ENCODE measurements around the gene KIF26A.

KIF26A gene

DNA sequence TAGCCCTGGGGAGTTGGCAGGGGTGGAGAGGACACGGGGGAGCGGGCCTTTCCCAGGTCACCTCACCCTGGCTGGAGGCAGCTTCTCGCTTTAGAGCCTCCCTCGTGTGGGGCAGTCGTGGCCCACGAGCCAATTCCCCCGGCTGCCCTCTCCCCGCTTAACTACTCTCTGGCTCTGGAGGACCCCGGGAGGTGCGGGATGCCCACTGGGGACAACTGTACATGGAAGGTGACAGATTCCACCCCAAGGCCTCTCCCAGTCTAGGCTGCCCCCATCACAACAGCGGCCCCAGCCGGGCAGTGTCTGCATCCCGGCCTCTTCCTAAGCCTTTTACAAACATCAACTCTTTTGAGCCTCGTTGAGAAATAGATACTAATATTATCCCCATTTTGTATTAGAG lies 78.1 kb downstream of the KIF26A start:
- DNase-seq (ENCODE audit: low read depth): no peak
- TF ChIP-seq, protein P1, sequence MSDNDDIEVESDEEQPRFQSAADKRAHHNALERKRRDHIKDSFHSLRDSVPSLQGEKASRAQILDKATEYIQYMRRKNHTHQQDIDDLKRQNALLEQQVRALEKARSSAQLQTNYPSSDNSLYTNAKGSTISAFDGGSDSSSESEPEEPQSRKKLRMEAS (IDR thresholded peaks at IDR 0.05; ENCODE audit: low read depth, low read length): no peak
- TF ChIP-seq MYC (IDR thresholded peaks at IDR 0.05; ENCODE audit: low read depth, low read length) (no peak), POLR2A (IDR thresholded peaks at IDR 0.05; ENCODE audit: extremely low read depth, insufficient read length) (no peak)
- TF ChIP-seq, protein P2, sequence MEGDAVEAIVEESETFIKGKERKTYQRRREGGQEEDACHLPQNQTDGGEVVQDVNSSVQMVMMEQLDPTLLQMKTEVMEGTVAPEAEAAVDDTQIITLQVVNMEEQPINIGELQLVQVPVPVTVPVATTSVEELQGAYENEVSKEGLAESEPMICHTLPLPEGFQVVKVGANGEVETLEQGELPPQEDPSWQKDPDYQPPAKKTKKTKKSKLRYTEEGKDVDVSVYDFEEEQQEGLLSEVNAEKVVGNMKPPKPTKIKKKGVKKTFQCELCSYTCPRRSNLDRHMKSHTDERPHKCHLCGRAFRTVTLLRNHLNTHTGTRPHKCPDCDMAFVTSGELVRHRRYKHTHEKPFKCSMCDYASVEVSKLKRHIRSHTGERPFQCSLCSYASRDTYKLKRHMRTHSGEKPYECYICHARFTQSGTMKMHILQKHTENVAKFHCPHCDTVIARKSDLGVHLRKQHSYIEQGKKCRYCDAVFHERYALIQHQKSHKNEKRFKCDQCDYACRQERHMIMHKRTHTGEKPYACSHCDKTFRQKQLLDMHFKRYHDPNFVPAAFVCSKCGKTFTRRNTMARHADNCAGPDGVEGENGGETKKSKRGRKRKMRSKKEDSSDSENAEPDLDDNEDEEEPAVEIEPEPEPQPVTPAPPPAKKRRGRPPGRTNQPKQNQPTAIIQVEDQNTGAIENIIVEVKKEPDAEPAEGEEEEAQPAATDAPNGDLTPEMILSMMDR (IDR thresholded peaks at IDR 0.05; ENCODE audit: low read depth, low read length): no peak
- no peak overlapping the region for H3K4me3 ChIP-seq (ENCODE audit: low read depth, low read length)

DNA sequence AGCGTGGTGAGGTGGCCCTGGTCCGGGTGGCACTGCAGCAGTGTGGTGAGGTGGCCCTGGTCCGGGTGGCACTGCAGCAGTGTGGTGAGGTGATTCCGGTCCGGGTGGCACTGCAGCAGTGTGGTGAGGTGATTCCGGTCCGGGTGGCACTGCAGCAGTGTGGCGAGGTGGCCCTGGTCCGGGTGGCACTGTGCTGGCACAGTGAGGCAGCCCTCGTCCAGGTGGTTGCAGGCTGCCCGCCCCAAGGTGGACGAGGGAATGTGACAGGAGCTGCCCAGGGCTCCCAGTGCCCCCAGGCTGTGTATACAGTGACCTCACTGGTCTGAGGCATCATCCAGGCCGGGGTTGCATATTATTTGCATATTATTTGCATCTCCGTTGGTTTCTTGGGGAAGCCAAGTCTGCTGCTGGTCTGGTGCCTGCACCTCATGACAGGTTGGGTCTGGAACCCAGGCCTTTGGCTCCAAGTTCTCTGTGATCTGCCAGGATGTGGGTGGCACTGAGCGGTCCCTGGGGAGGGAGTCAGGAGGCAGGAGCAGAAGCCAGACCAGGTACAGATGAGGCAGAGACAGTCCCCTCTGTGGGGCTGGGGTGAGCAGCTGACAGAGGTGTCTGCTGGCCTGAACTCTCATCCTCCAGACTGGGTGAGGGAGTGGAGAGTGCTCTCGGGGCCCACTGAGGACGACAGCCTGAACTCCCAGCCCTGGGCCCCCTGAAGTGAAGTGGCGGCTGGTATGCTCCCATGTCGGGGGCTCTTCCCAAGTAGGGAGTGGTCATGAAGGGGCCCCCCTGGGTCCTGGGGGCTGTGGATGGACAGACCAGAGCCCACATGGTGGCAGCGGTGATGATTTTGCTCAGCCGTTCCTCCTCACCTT lies 79.3 kb downstream of the KIF26A start:
- TF ChIP-seq, protein P2 (IDR thresholded peaks at IDR 0.05; ENCODE audit: low read depth, low read length): no peak
- no peak for TF ChIP-seq MYC (IDR thresholded peaks at IDR 0.05; ENCODE audit: low read depth, low read length)
- no peak for TF ChIP-seq POLR2A (IDR thresholded peaks at IDR 0.05; ENCODE audit: extremely low read depth, insufficient read length)
- TF ChIP-seq, protein P1 (IDR thresholded peaks at IDR 0.05; ENCODE audit: low read depth, low read length): no peak
- no peak for DNase-seq (ENCODE audit: low read depth)
- no peak overlapping the region for H3K4me3 ChIP-seq (ENCODE audit: low read depth, low read length)

DNA sequence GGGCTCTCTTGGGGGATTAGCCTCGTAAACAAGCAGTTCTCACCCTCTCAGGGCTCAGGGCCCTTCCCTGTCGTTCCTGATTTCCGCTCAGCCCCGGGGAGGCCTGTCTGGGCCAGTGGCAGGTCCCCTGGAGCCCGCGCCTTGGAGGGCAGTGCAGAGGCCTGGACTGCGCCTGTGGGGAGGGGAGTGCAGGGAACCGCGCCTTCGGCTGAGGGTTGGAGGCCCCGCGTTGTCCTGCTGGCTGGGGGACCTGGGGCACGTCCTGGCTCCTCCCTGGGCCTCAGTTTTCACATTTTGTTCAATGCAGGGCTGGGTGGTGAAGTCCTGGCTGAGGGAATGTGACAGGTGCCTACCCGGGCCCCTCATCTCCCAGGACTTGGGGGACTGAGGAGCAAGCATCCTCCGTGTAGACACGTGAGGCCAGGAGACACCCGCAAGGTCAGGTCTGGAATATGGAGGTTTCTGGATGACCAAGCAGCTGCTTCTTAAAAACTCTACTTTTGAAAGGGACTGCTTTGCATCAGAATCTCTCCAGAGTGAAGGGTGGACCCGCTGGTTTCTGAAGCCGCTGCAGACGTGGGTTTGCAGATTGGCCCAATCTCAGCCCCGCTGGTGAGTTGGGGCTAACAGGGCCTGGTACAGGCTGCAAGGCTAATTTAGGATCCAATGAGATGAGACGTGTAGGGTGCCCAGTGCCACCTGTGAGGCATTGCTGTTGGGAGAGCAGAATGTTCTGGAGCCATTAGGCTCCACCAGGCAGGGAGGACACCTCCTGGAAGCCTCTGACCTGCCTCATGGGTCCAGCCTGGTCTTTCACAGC lies 80.2 kb downstream of the KIF26A start:
- DNase-seq (ENCODE audit: low read depth): no peak
- TF ChIP-seq MYC (IDR thresholded peaks at IDR 0.05; ENCODE audit: low read depth, low read length) (no peak), POLR2A (IDR thresholded peaks at IDR 0.05; ENCODE audit: extremely low read depth, insufficient read length) (no peak)
- TF ChIP-seq, protein P2 (IDR thresholded peaks at IDR 0.05; ENCODE audit: low read depth, low read length): no peak
- TF ChIP-seq, protein P1 (IDR thresholded peaks at IDR 0.05; ENCODE audit: low read depth, low read length): no peak
- no peak overlapping the region for H3K4me3 ChIP-seq (ENCODE audit: low read depth, low read length)

DNA sequence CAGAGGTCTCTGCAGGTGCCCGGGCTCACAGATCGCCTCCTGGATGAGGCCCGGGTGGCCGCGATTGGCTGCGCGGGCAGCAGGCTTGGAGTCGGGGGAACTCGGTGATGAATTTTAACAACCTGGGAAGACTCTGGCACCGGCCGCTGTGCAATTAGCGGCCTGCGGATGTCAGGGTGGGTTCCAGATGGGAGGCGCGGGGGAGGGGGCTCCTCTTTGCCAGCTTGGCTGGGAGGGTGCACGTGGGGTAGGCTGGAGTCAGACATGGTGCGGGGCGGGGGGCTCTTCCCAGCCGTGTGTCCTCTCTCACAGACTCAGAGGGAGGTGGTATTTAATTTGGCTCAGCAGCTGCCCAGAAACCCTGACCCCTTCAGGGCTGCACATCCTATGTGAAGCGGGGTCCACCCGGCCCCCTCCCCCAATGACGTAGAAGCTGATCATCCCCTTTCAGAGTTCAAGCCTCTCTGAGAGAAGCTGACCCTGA lies 81.4 kb downstream of the KIF26A start:
- no peak for DNase-seq (ENCODE audit: low read depth)
- no peak for TF ChIP-seq POLR2A (IDR thresholded peaks at IDR 0.05; ENCODE audit: extremely low read depth, insufficient read length)
- TF ChIP-seq MYC (IDR thresholded peaks at IDR 0.05; ENCODE audit: low read depth, low read length): no peak
- TF ChIP-seq, protein P1 (IDR thresholded peaks at IDR 0.05; ENCODE audit: low read depth, low read length): no peak
- TF ChIP-seq, protein P2 (IDR thresholded peaks at IDR 0.05; ENCODE audit: low read depth, low read length): no peak
- H3K4me3 ChIP-seq (ENCODE audit: low read depth, low read length): no peak overlapping the region

DNA sequence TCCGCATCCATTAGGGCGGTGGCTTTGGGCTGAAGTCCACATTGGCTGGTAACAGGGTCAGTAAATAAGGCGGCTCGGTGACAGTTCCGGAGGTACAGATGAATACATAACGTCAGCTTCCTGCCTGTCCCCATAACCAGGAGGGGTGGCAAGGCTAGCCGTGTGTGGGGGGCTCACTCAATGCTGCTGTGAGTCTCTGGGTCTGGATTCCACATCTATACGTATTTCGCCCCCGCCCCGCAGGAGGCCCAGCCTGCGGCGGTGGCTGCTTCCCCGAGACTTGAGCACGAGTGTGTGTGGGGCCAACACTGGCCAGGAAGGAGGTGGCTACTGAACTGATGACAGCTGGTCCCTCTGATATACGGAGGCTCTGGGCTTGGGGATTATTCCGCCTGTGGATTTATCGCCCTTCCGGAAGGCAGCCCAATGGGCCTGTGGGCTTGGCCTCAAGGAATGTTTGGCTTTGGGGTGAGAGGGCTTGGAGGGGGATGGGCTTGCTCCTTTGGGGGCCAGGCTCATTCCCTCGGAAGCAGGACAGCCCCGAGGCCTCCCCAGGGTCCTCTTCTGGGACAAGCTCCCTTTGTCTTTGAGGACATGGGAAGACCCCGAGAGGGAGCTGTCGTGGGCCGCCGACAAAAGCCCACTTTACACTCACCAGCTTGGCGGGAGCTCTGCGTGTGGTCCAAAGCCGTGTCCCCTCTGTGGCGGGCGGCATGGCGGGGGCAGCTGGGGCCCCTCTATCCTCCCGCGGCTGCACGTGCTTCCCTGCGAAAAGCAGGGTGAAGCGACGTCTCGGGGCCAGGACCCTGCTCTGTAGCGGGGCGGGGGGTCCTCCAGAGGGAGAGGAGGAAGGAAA lies 82.1 kb downstream of the KIF26A start:
- no peak for DNase-seq (ENCODE audit: low read depth)
- TF ChIP-seq MYC (IDR thresholded peaks at IDR 0.05; ENCODE audit: low read depth, low read length): no peak
- TF ChIP-seq, protein P2 (IDR thresholded peaks at IDR 0.05; ENCODE audit: low read depth, low read length): no peak
- TF ChIP-seq, protein P1 (IDR thresholded peaks at IDR 0.05; ENCODE audit: low read depth, low read length): no peak
- no peak for TF ChIP-seq POLR2A (IDR thresholded peaks at IDR 0.05; ENCODE audit: extremely low read depth, insufficient read length)

More for the DNA sequence above, 82.1 kb downstream of the KIF26A start:
- no peak overlapping the region for H3K4me3 ChIP-seq (ENCODE audit: low read depth, low read length)
